Activated T-cell treated with anti-CD3 and anti-CD28 coated beads, Interleukin-2, amount 50 U/mL, for 1 hour (primary cell): ENCODE results near the gene AIG1.
"Not testable (repeated sequence)": the region's sequence is repeated elsewhere in the genome, so short reads cannot be mapped to it uniquely, and the experiment has no call there.

Experiments
- DNase-seq: peaks from one replicate; pipeline ENCODE4 v3.0.0-alpha.2; 2020

The AIG1 gene

GRCh38 chr6:143288923-143289322 is 228.2 kb downstream of the AIG1 start:
- no peak for DNase-seq

- DNase-seq = no peak
Observed at GRCh38 chr6:143290206-143290605, 229.5 kb downstream of the AIG1 start.

- DNase-seq = no peak
Observed at GRCh38 chr6:143293523-143293922, 232.8 kb downstream of the AIG1 start.

GRCh38 chr6:143294265-143294860 is 233.7 kb downstream of the AIG1 start:
- no peak for DNase-seq

GRCh38 chr6:143295932-143296331 is 235.2 kb downstream of the AIG1 start:
- DNase-seq = no peak

- no peak for DNase-seq
Observed at GRCh38 chr6:143298071-143298470, 237.4 kb downstream of the AIG1 start.

GRCh38 chr6:143299253-143300166 is 238.8 kb downstream of the AIG1 start:
- no peak for DNase-seq

GRCh38 chr6:143301188-143301587 is 240.5 kb downstream of the AIG1 start:
- no peak for DNase-seq

- DNase-seq = not testable (repeated sequence)
Observed at GRCh38 chr6:143307760-143308159, 247.1 kb downstream of the AIG1 start.

- no peak for DNase-seq
Observed at GRCh38 chr6:143313163-143313562, 252.5 kb downstream of the AIG1 start.

- no peak for DNase-seq
Observed at GRCh38 chr6:143321491-143322086, 260.9 kb downstream of the AIG1 start.

- no peak for DNase-seq
Observed at GRCh38 chr6:143322386-143322785, 261.7 kb downstream of the AIG1 start.

- DNase-seq = no peak
Observed at GRCh38 chr6:143323729-143324470, 263.2 kb downstream of the AIG1 start.

GRCh38 chr6:143325379-143326140 is 264.9 kb downstream of the AIG1 start:
- DNase-seq = no peak

- DNase-seq = no peak
Observed at GRCh38 chr6:143328876-143329275, 268.2 kb downstream of the AIG1 start.

- DNase-seq = no peak
Observed at GRCh38 chr6:143329323-143329722, 268.6 kb downstream of the AIG1 start.

GRCh38 chr6:143331362-143331761 is 270.7 kb downstream of the AIG1 start:
- DNase-seq = no peak

GRCh38 chr6:143332153-143332845 is 271.6 kb downstream of the AIG1 start:
- DNase-seq = no peak

GRCh38 chr6:143333081-143333480 is 272.4 kb downstream of the AIG1 start:
- no peak for DNase-seq

GRCh38 chr6:143333749-143334520 is 273.2 kb downstream of the AIG1 start:
- no peak for DNase-seq

GRCh38 chr6:143335865-143336264 is 275.2 kb downstream of the AIG1 start:
- no peak for DNase-seq
